Measurements from ENCODE around the gene CD93. TPM values are rescaled to one million over a fixed set of nuclear protein-coding genes. Genes with fewer than 3 reads are reported as not detected.

Gene CD93
- total RNA-seq, 1 experiment from 2014 or later, result not detected

DNA sequence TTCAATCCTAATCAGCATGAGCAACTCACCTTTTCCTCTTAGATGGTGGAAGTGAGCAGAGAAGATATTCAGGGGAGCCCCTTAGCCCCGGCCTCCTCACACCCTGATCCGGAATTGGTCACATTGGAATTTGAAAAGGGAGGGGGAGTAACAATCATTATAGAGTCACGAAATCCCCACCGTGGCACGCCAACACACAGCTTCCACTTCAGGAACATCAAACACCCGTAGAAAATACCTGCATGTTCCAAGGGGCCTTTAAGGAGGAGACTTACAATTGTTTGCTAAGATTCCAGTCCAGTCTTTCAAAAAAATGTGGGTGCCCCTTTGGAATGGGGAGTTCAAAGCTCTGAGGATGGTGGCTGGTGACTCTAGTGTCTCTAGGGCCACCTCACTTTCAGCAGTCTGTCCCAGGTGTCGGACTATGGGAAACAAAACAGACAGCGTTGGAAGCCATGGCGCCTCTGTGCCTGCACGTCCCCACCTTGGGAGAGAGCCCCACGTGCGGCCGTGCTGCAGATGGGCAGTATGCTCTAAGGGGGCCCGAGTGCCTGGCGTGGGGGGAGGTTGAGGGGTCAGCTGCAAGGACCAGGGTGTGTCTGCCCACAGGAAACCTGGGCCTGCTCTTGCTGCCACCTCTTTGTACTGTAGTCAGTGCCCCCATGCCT lies 2.4 kb downstream of the CD93 start:
- no peak for DNase-seq (ENCODE audit: low spot score)

DNA sequence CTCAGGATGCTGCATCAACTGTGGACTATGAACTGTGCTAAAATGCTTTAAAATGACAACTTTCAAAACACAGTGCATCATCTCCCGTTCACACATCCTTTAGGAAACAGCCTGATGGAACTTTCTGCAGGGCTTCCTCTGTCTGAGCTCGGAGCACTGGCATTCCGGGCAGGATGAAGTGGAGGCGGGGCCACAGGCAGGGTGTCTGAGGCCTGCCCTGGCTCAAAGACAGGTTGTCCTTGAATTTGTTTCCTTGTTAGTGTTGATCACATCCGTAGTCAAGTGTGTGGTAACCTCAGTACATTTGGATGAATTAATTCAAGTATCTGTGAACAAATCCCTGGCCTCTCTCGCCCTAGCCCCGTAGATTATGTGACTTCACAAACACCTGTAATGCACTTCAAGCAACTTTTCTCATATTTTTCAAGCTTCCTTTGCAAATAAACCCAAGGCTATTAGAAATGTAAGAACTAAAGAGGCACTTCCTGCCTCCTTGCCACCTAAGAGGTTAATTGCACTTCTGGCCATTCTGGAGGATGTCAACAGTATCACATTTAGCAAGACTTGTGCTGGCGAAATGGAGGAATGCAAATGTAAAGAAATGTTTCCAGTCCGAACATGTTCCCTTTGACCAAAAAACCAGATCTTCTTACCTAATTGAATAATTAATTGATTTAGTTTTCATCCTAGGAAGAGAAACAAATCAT lies 3.1 kb downstream of the CD93 start:
- DNase-seq (ENCODE audit: low spot score), result no peak

DNA sequence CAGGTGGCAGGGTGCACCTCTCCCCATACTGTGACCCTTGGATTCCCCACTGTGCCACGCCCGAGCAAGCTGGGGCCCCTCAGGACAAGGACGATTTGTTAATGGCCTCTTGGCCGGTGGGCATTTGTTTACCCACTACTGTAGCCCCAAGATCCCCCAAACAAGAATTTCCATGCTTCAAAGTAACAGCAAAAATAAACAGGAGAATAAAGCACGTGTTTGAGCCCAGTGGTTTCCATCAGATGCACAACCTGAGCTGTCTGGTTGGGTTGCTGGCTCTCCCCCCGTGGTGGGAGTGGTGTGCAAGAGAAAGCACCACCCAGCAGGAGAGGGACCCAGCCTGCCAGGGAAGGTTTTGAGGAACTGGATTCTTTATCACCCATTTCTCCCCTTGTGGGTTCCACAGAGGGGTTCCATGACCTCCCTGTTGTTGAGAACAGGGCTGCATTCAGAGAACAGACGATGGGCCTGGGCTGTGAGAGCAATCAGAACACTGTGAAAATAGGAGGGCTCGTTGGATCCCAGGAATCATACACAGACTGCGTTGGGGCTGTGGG lies 4.8 kb downstream of the CD93 start:
- DNase-seq (ENCODE audit: low spot score), result no peak

DNA sequence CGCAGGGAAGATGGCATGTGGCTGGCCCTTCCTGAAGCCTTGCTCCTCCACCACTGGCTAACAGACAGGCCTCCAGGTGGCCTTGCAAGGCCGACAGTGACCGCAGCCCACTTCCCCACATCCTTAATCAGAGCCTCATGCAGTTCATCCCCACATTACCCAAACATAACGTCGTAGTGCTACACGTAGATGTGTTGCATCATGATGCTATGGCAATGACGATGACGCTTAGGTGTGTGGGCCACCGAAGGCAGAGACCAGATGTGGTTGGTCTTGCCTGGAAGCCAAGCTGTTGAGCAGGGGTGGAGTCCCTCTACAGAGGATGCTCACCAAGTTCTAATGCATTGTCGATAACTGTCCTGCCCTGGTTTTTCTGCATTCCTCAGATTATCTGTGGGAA lies 5.6 kb downstream of the CD93 start:
- no peak for DNase-seq (ENCODE audit: low spot score)

DNA sequence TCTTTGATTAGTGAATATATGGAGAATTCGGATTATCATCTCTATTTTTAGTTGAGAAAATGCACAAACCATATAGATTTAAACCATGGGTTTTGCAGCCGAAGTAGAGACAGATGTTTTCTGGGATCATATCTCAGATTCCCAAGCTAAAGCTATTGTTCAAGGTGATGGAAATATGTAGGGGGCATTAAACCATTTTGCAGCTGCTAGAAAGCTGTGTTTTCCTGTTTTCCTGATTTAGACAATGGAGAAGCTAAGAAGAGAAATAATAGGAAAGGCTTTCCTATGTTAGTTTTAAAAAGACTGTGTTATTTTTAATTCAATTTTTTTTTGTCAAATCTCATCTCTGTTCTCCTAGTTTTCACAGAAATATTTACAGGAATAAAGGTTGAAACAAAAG lies 6.2 kb downstream of the CD93 start:
- DNase-seq (ENCODE audit: low spot score), result no peak

DNA sequence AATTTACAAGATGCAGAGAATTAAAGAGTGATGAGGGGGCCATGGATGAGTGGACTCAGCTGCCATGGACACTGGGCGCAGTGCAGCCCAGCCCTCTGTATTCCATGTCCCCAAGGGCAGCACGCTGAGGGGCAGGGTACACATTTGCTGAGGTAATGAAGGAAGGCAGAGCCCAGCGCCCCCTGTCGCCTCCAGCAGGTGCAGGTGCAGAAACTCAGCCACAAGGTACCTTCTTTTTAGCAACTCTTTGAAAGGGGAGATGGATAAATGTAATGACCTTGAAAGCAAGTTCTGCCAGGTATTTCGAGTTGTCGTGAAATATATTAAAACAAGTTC lies 7.1 kb downstream of the CD93 start:
- no peak for DNase-seq (ENCODE audit: low spot score)

DNA sequence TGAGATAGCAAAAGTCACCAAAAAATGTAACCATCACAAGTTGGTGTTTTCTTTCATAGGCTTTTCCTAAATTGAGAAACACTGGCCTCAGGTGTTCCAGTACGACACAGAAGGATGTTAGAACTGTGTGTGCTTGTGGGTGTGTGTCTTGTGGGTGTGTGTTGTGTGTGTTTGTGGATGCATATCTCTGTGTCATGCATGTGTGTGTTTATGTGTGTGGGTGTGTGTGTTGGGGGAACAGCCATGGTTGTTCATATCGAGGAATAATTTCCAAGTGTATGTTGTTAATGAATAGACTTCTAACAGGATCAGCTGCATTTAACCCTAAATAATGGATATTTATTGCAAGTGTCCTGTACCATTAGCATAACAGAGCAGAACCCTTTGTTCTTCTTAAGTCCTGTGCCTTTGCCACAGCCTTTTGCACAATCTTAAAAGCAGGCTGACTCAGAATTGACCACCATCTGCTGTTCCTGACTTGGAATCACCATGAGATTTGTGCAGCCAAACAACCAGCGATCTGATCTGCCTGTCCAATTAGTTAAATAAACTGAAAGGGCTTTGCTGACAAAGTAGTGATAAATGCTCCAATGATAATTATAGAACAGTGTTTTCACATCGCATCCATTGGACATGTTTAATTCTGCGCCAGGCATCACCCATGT lies 7.6 kb downstream of the CD93 start:
- DNase-seq (ENCODE audit: low spot score), result no peak

DNA sequence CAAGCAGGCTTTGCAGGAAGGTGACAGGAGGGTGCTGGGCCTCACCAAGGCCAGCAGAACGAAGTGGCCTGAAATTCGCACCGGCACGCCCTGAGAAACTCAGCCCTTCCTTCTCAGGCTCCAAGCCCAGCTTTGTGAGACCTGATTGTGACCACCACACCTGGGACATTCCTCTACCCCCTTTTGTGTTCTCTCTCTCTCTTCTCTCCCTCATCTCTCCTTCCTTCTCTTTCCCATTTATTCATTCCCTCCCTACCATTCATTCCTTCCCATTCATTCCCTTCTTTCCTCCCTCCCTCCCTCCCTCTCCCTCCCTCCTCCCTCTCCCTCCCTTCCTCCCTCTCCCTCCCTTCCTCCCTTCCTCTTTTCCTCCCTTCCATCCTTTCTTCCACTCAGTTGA lies 8.8 kb downstream of the CD93 start:
- DNase-seq (ENCODE audit: low spot score), result no peak

DNA sequence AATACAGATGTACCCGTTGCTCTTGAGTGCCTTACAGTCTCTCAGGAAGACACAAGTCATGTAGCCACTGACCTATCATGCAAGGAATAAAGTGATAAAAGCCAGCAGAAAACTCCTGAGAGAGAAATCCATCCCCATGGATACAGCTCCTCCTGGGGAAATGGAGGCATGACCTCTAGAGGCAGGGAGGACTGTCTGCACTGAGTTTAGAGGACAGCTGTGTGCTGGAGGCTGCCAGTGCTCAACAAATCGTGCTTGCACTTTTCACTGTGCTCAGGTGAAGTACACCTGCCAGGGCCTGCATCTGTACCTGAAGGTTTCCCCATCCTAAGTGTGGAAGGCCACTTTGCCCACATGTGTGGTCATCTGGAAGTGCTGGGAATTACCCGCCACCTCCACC lies 12.1 kb downstream of the CD93 start:
- no peak for DNase-seq (ENCODE audit: low spot score)

DNA sequence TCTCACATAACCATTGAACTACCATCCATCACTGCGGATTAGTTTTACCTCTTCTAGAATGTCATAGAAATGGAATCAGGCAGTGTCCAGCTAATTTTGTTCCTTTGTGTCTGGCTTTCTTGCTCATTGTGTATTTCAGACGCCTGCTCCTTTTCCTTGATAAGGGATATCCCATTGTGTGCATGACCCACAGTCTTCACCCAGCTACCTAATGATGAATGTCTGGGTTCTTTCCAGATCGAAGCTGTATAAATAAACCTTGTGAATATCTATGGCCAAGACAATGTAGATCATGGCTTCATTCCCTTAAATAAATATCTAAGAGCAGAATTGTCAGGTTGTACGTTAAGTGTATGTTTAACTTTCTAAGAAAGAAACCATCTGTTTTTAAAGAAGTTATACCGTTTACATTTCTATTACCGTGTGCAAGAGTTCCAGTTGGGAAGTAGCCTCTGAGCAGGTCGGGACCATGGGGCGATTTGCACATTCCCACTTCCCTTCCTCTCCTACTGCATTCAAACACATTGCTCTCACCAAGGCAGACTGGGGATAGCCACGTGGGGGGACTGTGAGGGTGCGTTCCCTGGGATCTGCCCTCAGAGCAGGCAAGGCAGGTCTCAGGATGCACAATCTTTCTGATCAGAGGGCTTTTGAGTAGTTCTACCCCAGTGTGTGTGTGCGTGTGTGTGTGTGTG lies 13.1 kb downstream of the CD93 start:
- DNase-seq (ENCODE audit: low spot score), result no peak

DNA sequence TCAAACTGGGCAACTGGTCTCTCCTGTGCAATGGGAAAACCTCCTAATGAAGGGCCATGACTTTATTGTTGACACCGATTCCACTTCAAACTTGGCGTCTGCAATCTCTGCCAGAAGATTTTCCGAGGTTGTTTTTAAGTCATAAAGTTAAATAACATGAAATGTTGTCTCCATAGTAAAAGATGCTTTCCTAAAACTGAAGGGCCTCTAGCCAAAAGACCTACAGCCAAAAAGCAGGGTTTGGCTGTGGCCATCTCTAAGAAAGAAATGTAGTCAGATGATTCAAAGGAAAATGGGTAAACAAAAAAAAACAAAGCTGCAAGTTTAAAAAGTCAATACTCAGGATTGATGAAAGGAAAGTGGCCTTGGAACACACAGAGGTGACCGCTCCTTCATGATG lies 14.1 kb downstream of the CD93 start:
- no peak for DNase-seq (ENCODE audit: low spot score)

DNA sequence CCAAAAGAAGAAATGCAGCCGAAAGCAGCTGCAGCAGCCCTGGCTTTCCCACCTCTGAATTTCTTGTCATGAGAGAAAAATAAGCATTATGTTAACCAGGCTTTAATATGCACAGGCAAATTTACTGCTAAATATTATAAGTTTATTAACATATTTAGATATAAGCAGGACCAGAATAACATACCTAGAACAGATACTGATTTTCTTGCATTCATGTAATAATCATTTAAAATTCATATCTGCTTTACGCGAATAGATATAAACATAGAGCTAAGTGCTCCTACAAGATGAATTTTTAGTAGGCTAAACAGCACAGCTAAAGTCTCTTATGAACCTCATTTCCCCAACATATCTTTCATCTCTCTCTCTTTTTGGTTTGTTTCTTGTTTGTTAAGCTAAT lies 14.7 kb downstream of the CD93 start:
- no peak for DNase-seq (ENCODE audit: low spot score)

DNA sequence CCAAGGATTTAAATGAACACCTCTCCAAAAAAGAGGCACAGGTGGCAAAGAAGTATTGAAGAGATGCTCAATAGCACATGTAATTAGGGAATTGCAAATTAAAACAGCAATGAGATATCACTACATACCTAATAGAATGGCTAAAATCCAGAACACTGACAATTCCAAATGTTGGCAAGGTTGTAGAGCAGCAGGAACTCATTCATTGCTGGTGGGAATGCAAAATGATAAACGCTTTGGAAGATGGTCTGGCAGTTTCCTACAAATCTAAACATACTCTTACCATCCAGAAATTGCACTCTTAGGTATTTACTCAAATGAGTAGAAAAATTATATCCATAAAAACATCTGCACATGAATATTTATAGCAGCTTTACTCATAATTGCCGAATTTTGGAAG lies 17.0 kb downstream of the CD93 start:
- no peak for DNase-seq (ENCODE audit: low spot score)

DNA sequence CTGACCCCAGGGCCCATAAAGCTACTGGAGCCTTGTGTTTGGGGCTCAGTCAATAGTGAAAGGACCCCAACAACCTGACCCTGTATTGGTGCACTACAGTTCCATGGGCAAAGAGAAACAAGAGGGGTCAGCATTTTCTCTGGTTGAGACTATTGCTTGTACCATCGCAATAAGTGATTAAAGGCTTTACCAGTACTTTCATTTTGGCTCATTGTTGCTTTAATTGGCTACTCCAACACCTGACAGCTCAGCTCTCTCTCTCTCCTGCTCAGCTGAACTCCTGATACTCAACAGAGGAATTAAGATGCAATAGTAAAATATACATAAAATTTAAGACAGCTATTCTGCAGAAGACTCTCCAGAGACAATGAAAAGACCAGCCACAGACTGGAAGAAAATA lies 17.8 kb downstream of the CD93 start:
- DNase-seq (ENCODE audit: low spot score), result no peak

DNA sequence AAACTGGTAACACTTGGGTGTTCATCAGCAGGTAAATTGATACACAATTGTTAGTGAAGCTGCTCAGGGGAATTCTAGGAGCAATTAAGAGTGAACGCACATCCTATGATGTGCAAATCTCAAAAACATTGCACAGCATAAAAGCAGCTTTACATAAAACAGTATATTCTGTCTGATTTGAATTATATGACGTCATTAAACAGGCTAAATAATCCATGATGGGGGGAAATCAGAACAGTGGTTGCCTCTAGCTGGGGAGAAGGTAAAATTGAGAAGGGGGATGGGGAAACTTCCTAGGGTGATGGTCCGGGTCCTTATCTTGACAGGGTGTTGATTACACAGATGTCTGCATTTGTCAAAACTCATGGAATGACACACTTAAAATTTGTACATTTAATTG lies 19.4 kb downstream of the CD93 start:
- no peak for DNase-seq (ENCODE audit: low spot score)

DNA sequence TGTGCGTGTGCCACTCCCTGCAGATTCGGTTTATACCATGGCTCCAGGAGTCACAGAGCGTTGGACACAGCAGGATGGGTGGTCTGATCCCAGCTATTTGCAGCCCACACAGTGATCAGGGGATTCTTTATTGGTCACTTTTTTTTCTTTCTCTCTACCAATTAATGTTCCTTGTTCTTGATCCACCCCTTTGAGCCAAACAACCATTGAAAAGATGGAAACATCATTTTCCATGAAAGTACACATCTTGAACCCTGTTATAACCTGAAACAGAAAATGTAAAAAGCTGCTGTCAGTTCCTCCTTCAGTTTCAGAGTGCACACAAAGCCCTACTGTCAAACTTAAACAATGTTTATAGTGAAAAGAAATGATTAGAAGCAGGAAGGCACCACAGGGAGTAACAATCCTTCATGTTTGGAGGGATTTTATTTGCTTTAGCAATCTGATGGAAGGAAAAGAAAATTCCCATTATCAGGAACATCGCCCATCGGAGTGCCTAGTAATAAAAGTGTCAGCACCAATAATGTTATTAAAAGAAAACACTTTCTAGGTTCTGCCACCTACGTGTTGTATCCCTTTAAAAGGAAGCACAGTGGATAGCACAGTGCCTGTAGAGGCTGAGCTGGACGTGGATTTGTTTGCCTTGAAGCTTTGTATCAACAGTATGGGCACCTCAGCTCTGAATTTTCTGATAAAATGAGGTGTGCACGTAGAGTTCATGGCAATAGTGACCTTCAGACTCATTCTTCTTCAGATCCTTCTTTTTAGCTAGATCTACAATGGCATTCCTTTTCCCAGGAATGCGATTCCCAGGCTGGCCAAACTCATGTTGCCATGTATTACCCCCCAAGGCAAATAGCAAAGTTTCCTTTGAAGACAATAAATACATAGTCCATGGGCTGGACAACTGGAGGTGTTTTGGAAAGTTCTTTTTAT lies 20.6 kb downstream of the CD93 start:
- no peak for DNase-seq (ENCODE audit: low spot score)

DNA sequence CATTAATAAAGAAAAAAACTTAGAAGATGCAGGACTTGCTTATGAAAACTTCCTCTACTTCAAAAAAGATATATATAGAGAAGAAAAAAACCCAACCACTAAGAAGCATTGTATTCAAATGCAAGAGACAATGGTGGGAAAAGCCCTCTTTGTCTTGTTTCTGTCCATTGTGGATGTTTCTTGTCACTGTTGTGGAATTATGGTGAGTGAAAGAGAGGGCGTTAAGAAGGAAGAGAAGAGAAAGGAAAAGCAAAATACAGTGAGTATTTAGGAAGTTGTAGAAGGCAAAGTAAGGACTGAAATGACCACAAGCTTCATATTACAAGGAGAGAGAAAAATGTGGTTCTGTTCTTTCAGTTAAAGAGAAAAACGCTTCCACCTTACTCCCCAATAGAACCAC lies 22.5 kb downstream of the CD93 start:
- DNase-seq (ENCODE audit: low spot score), result no peak

DNA sequence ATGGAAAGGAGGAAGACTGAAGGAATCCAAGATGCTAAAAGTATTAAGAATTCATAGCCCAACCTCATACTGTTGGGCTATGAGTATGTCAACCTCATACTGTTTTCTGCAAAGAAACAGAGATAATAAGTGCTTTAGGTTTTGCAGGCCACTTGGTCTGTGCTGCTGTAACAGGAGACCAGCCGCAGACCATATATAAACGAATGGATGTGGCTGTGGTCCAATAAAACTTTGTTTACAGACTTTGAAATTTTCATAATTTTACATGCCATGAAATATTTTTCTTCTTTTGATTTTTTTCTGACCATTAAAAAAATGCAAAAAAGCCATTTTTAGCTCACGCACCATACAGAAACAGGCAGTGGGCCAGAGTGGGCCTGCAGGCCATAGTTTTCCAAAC lies 23.0 kb downstream of the CD93 start:
- DNase-seq (ENCODE audit: low spot score), result no peak

DNA sequence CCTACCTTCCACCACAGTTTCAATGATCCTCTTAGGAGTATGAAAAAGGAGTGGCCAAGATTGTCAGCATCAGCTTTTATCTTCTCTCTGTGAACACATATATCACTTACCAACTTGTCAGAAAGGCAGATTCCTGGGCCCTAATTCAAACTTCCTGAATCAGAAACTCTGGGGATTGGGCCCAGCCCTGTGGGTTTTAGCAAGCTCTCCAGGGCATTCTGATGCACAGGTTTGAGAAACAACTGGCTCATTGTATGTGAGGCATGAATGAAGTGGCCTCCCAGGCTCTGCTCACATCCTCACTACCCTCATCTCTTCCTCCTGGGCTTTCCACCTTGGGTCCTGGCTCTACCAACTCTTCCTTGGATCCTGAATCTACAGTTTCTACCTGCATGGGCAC lies 23.5 kb downstream of the CD93 start:
- no peak for DNase-seq (ENCODE audit: low spot score)

DNA sequence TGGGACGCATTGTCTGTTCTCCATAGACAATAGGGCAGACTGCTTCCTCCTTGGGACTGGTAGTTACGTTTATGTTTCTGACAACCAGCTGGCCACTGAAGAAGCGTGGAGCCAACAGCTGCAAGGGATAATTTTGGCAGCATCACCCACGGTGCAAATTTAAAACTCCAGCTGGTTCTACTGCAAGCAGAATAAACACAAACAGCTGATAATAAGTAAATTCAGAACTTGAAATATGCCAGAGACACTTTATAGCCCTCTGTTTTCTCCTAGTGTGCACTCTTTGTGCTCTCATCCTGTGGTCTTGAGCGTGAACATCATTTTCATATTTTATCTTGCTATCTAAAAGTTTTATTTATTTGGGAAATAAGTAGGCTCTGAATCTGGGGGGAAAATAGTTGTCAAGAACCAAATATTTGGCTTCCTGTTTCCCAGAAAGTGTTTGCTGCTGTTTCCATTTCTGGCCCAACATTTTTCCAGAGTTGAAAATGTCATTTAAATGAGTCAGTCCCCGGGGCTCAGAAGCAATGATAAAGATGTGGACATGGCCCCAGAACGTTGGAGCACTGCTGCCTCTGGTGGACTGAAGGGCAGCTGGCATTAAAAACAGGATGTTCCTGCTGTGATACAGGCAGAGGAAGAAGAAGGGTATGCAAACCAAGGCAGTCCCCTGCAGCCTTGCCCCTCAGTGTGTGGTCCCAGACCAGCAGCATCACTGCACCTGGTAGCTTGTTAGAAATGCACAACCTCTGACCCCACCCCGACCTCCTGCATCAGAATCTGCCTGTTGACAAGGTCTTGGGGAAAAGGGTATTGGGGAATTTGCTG lies 24.2 kb downstream of the CD93 start:
- peak; percentile 84 for DNase-seq (ENCODE audit: low spot score)

DNA sequence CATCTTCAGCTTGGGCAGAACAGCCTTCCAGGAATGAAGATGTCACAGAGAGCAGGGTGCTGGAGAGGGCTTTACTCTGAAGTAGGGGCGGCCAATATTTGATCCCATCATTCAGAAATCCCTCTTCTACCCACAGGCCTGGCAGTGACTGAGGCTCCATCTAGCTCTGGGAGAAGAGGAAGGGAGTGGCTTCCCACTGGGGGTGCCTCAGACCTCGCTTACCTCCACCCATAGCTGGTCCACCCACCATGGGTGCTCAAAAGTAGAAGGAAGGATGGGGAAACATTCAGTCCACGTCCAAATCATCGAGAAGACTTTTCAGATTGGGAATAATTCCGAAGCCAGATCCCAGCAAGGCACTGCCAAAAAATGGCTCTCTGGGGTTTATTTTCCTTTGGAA lies 24.9 kb downstream of the CD93 start:
- no peak for DNase-seq (ENCODE audit: low spot score)
